Ishikawa (cell line): ENCODE measurements around the gene MRPS11.

Experiments
- CEBPB ChIP-seq: IDR thresholded peaks from 2 replicates; pipeline ENCODE4 v1.6.1; 2012
- CREB1 ChIP-seq: IDR thresholded peaks from 2 replicates; pipeline ENCODE4 v1.6.1; 2012; ENCODE audit warnings: low read depth
- EGR1 ChIP-seq: IDR thresholded peaks from 2 replicates; pipeline ENCODE4 v1.6.1; 2012
- EP300 ChIP-seq: IDR thresholded peaks from 2 replicates; pipeline ENCODE4 v1.6.1; 2012; ENCODE audit warnings: borderline replicate concordance
- FOXM1 ChIP-seq: IDR thresholded peaks from 2 replicates; pipeline ENCODE4 v1.6.1; 2012; ENCODE audit warnings: low read depth, borderline replicate concordance
- NFIC ChIP-seq: IDR thresholded peaks from 2 replicates; pipeline ENCODE4 v1.6.1; 2012
- RAD21 ChIP-seq: IDR thresholded peaks from 2 replicates; pipeline ENCODE4 v1.6.1; 2012; ENCODE audit warnings: low read depth
- TAF1 ChIP-seq: IDR thresholded peaks from 2 replicates; pipeline ENCODE4 v1.6.1; 2012; ENCODE audit warnings: low read depth, mild to moderate bottlenecking
- TCF12 ChIP-seq: IDR thresholded peaks from 2 replicates; pipeline ENCODE4 v1.6.1; 2012; ENCODE audit warnings: low read depth
- TEAD4 ChIP-seq: IDR thresholded peaks from 2 replicates; pipeline ENCODE4 v1.6.1; 2012
- YY1 ChIP-seq: IDR thresholded peaks from 2 replicates; pipeline ENCODE4 v1.6.1; 2012; ENCODE audit warnings: low read depth
- ZBTB7A ChIP-seq: IDR thresholded peaks from 2 replicates; pipeline ENCODE4 v1.6.1; 2012; ENCODE audit warnings: low read depth
- TF ChIP-seq, protein P1 (sequence below): IDR thresholded peaks from 2 replicates; pipeline ENCODE4 v1.6.1; 2012
- TF ChIP-seq, protein P2 (sequence below): IDR thresholded peaks from 2 replicates; pipeline ENCODE4 v1.6.1; 2012; ENCODE audit warnings: low read depth, mild to moderate bottlenecking
- TF ChIP-seq, protein P3 (sequence below): IDR thresholded peaks from 2 replicates; pipeline ENCODE4 v1.6.1; 2012

The MRPS11 gene

DNA sequence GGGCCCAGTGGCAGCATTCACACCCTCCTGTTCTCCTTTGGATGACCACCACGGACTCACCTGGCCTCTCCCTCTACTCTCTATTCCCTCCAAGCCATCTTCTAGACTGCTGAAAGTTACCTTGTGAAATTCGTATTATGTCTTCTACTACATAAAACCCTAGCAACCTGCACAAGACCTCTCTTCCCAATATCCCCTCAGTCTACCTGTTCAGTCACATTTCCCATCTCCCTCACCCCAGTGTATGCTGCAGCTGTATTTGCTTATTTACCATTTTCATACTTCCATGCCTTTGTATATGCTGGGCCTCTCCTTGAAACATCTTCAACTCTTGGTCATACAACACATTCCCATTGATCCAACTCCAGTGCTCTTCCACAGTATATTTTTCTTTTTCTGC lies 43.7 kb downstream of the MRPS11 start:
- no peak for TF ChIP-seq CREB1
- TF ChIP-seq, protein P1, sequence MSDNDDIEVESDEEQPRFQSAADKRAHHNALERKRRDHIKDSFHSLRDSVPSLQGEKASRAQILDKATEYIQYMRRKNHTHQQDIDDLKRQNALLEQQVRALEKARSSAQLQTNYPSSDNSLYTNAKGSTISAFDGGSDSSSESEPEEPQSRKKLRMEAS: no peak
- no peak for TF ChIP-seq EP300
- no peak for TF ChIP-seq TAF1
- no peak for TF ChIP-seq EGR1
- TF ChIP-seq FOXM1: no peak
- TF ChIP-seq YY1: no peak

DNA sequence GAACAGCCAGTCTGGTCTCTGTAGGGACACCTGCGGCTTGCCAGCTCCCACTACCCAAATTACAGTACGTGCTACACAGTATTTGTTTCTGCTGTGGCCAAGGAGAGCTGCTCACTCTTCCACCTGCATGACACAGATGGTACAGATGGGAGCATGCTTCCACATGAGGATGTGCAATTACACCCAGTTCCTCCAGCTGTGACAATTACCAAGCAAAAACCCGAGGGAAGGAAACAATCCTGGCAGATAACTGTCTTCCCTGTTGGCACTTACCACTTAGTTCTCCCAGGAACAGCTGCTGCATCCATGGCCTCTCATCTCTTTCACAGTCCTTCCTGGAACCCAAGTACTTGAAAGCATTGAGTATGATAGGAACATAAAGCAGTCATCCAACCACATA lies 44.6 kb downstream of the MRPS11 start:
- no peak for TF ChIP-seq TCF12
- TF ChIP-seq TEAD4: no peak
- TF ChIP-seq YY1: no peak

DNA sequence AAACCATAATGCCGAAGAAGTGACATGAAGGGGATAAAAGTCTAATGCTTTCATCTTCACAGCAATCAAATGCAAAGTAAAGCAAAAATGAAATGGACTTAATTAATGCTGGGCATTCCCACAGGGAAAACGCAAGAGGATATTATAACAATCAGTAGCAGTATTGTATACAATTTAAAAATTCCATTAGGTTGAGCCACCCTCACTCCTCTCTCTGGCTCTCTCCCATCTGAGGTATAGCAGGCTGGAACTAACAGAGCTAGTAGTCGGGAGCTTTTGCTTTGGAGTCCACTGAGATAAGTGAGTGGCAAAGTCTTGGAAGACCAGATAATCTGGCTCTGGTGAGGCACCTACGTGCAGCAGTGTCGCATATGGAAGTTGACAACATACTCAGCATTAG lies 45.1 kb downstream of the MRPS11 start:
- no peak for TF ChIP-seq CEBPB
- no peak for TF ChIP-seq FOXM1
- no peak for TF ChIP-seq TAF1
- no peak for TF ChIP-seq ZBTB7A
- TF ChIP-seq TEAD4: no peak
- TF ChIP-seq, protein P1: no peak
- TF ChIP-seq CREB1: no peak
- TF ChIP-seq, protein P2, sequence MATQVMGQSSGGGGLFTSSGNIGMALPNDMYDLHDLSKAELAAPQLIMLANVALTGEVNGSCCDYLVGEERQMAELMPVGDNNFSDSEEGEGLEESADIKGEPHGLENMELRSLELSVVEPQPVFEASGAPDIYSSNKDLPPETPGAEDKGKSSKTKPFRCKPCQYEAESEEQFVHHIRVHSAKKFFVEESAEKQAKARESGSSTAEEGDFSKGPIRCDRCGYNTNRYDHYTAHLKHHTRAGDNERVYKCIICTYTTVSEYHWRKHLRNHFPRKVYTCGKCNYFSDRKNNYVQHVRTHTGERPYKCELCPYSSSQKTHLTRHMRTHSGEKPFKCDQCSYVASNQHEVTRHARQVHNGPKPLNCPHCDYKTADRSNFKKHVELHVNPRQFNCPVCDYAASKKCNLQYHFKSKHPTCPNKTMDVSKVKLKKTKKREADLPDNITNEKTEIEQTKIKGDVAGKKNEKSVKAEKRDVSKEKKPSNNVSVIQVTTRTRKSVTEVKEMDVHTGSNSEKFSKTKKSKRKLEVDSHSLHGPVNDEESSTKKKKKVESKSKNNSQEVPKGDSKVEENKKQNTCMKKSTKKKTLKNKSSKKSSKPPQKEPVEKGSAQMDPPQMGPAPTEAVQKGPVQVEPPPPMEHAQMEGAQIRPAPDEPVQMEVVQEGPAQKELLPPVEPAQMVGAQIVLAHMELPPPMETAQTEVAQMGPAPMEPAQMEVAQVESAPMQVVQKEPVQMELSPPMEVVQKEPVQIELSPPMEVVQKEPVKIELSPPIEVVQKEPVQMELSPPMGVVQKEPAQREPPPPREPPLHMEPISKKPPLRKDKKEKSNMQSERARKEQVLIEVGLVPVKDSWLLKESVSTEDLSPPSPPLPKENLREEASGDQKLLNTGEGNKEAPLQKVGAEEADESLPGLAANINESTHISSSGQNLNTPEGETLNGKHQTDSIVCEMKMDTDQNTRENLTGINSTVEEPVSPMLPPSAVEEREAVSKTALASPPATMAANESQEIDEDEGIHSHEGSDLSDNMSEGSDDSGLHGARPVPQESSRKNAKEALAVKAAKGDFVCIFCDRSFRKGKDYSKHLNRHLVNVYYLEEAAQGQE: no peak
- no peak for TF ChIP-seq EP300
- TF ChIP-seq TCF12: no peak
- no peak for TF ChIP-seq YY1
- TF ChIP-seq NFIC: no peak
- TF ChIP-seq, protein P3, sequence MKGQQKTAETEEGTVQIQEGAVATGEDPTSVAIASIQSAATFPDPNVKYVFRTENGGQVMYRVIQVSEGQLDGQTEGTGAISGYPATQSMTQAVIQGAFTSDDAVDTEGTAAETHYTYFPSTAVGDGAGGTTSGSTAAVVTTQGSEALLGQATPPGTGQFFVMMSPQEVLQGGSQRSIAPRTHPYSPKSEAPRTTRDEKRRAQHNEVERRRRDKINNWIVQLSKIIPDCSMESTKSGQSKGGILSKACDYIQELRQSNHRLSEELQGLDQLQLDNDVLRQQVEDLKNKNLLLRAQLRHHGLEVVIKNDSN: no peak
- no peak for TF ChIP-seq EGR1

DNA sequence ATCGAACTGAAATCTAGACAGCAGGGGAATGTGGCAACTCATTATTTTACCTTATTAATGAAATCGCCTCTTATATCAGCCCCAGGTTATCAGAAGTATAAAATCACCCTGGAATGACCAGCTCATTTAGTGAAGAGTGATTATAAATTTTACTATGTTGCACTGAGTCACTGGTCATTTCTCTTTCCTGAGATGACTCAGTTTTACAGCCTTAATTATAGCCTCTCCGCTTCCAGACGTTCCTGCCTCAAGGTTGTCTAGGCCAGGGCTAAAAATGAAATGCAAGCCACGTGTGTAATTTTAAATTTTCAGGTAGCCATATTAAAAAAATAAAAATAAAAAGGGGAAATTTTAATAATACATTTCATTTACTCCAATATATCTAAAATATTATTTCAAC lies 45.7 kb downstream of the MRPS11 start:
- TF ChIP-seq YY1 (no peak), ZBTB7A (no peak), EGR1 (no peak), RAD21 (no peak), NFIC (no peak), TEAD4 (no peak), CEBPB (no peak), CREB1 (no peak), TAF1 (no peak), EP300 (no peak)
- TF ChIP-seq, protein P2: no peak
- TF ChIP-seq, protein P3: no peak
- TF ChIP-seq, protein P1: no peak

DNA sequence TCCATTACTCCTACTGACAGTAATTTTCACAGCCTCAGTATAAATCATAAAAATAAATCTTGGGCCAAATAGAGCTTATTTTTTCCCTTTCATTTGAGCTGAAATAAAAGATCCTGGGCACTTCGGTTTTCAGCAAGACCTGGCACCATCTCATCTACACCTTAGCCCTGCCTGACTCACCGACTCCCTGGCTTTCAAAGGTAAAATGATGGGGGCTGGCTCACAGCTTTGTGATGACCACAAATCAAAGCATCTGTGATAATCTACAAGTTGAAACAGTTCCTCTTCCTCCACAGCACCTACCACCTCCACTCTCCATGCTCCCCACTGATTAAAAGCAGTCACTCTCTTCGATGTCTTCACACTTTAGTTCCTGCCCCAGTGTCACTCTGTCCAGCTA lies 51.4 kb downstream of the MRPS11 start:
- TF ChIP-seq FOXM1 (no peak), CEBPB (no peak), ZBTB7A (no peak)
- TF ChIP-seq, protein P1: no peak

DNA sequence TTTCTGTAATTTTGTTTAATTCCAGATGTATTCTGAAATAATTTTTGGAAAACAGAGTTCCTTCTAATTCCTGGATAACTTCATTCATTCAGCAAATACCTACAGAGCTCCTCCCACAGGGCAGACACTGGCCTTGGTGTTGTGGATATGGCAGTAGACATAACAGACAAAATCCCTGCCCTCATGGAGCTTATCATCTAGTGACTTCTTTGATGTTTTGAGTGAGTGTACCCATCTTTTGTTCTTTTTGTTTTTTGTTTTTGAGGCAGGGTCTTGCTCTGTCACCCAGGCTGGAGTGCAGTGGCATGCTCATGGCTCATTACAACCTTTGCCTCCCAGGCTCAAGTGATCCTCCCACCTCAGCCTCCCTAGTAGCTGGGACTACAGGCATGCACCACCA lies 57.9 kb downstream of the MRPS11 start:
- TF ChIP-seq NFIC (no peak), RAD21 (no peak), TCF12 (no peak), FOXM1 (no peak), EGR1 (no peak), YY1 (no peak), EP300 (no peak), TEAD4 (no peak), TAF1 (no peak), ZBTB7A (no peak), CREB1 (no peak), CEBPB (no peak)
- TF ChIP-seq, protein P1: no peak
- TF ChIP-seq, protein P2: no peak
- TF ChIP-seq, protein P3: no peak
